HTERT RPE-1 (cell line): Measurements from ENCODE around the gene MRPS26.
"Not testable (repeated sequence)": the region's sequence is repeated elsewhere in the genome, so short reads cannot be mapped to it uniquely, and the experiment has no call there.

Experiments used
- in situ Hi-C: fragments of 300-500 bp; cut with MboI; formaldehyde crosslinking; loops from 4 replicates; pipeline ENCODE4 v1.14.3; 2020; ENCODE audit warnings: low sequenced_read_pairs

The MRPS26 gene

GRCh38 chr20:3041854-3042409 lies 3.9 kb upstream of the MRPS26 start:
- in situ Hi-C loops, result no loop called here

- in situ Hi-C loops, result no loop called here
Observed at GRCh38 chr20:3042625-3043024, 3.2 kb upstream of the MRPS26 start.

- in situ Hi-C loops, result no loop called here
Observed at GRCh38 chr20:3043322-3043721, 2.5 kb upstream of the MRPS26 start, which contains the start of gene GNRH2. GNRH2 (plus strand) TSS chr20:3043622; CDS start chr20:3044415, 793 bp downstream.

GRCh38 chr20:3044336-3044965 lies 1.4 kb upstream of the MRPS26 start:
- in situ Hi-C loops, result no loop called here

DNA sequence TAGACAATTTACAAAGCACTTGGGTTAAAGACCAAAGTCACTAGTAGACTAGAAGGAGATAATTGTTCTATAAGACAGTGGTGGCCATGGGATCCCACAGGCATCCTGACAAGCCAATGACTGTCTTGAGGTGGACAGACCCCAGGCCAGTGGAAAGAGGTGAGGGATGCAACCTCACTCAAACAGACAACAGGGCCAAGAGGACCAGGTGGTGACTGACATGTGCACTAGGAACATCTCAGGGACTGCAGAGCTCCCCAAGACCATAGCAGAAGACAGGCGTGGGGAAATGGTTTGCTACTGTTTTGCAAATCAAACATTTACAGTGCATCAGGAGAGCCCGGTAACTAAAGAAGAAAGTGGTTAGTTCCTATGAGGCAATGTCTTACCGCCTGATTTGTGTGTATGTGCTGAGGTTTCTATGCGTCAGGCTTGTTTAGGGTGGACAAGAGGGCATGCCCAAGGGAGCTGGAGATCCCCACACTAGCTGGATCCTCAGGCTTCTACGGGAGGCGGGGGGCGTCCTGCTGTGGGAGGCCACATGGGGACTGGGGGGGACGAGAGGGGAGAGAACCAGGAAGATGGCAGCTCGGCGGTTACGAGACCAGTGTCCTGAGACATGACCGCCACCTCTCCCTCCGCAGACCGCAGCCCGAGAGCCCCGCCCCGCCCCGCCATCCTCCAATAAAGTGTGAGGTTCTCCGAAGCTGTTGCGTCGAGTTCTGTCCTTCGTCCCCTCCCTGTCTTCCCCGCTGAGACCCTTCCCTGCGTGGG lies 623 bp upstream of the MRPS26 start:
- in situ Hi-C loops, result no loop called here

- in situ Hi-C loops, result no loop called here
Observed at GRCh38 chr20:3046677-3047462, 1.0 kb downstream of the MRPS26 start.

DNA sequence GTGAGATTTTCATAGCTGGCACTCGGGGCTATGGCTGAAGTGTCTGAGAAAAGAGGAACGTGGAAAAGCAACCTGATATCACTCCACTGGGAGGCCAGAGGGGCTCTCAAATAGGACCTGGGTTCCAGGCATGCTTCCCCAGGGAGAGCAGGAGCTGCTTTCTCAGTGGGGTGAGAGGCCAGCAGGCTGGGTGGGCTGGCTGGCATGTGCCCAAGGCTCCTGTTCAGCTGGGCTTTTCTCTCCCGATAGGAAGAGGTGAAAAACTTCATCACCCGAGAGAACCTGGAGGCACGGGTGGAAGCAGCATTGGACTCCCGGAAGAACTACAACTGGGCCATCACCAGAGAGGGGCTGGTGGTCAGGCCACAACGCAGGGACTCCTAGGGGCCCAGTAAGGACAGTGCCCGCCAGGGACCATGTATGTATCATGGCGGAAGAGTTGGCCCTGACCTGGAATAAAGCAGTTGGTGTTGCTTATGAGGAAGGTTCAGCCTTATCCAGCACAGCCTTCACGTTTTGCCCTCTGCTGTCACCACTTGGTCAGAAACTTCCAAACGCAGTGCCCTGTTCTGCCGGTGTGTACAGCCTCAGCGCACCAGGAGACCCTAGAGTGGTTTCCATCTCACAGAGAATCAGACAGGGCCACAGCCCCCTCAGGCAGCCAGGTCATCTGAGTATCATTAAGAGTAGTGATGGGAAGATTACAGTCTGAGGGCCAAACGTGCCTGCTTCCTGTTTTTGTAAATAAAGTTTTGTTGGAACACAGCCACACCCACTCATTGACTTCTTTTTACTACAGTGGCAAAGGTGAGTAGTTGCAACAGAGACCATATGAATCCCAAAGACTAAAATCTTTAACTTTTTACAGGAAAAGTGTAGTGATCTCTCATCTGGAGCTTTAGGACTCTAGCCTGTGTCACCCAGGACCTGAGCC lies 1.9 kb downstream of the MRPS26 start:
- in situ Hi-C loops, result no loop called here

GRCh38 chr20:3051385-3052019 lies 5.7 kb downstream of the MRPS26 start:
- in situ Hi-C loops, result no loop called here

DNA sequence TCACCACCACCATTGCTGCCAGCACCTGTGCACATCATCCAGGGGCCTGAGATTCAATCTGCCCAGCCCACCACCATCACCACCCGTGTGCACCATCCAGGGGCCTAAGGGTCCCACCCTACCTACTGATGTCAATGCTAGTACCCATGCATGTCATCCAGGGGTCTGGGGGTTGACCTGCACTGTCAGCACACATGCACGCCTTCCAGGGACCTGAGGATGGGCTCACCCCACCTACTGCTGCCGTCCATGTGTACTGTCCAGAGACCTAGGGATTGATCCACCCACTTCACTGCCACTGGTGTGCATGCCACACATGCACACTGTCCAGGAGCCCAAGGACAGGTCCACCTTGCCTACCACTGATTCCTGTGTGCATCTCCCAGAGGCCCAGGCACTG lies 13.6 kb downstream of the MRPS26 start:
- in situ Hi-C loops, result no loop called here

DNA sequence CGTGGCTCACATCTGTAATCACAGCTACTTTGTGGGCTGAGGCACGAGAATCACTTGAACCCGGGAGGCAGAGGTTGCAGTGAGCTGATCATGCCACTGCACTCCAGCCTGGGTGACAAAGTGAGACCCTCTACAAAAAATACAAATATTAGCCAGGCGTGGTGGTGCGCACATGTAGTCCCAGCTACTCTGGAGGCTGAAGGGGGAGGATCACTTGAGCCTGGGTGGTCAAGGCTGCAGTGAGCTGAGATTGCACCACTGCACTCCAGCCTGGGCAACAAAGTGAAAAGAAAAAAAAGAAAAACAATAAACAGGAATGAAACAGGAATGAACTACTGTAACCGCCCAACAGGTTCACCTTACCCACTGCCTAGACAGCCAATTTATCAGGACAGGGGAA lies 18.3 kb downstream of the MRPS26 start:
- in situ Hi-C loops, result not testable (repeated sequence)

- in situ Hi-C loops, result no loop called here
Observed at GRCh38 chr20:3067139-3068014, 21.5 kb downstream of the MRPS26 start.

- in situ Hi-C loops, result no loop called here
Observed at GRCh38 chr20:3068075-3068474, 22.2 kb downstream of the MRPS26 start.

GRCh38 chr20:3068986-3069900 lies 23.4 kb downstream of the MRPS26 start:
- in situ Hi-C loops, result no loop called here

DNA sequence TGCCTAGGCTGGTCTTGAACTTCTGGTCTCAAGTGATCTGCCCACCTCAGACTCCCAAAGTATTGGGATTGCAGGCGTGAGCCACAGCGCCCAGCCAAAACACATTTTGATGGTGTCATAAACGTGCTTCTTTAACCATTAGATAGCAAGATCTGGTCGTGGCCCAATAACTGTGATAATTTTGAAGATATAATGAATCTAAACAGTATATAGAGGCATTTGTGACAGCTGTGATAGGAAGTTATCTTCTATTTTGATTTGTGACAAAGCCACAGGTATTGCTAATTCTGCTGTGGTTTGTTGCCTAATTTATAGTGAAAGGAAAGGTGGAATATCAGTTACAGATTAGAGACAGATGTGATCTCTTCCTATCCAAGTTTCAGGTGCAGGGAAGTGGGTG lies 24.9 kb downstream of the MRPS26 start:
- in situ Hi-C loops, result no loop called here

DNA sequence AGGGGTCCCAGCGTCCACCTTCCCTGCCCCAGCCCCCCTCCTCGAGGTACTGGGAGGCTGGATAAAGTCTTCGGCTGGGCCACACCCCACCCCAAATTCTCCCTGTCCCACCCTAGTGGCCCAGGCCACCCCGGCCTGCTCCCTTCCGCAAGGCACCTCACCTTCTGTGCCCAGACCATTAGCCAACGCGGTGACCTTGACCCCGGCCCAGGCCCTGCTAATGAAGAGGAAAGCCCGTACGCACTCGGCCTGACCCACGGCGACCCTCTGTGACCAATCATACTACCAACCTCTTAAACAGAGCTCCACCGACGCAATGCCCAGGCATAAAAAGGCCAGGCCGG lies 25.4 kb downstream of the MRPS26 start:
- in situ Hi-C loops, result no loop called here

DNA sequence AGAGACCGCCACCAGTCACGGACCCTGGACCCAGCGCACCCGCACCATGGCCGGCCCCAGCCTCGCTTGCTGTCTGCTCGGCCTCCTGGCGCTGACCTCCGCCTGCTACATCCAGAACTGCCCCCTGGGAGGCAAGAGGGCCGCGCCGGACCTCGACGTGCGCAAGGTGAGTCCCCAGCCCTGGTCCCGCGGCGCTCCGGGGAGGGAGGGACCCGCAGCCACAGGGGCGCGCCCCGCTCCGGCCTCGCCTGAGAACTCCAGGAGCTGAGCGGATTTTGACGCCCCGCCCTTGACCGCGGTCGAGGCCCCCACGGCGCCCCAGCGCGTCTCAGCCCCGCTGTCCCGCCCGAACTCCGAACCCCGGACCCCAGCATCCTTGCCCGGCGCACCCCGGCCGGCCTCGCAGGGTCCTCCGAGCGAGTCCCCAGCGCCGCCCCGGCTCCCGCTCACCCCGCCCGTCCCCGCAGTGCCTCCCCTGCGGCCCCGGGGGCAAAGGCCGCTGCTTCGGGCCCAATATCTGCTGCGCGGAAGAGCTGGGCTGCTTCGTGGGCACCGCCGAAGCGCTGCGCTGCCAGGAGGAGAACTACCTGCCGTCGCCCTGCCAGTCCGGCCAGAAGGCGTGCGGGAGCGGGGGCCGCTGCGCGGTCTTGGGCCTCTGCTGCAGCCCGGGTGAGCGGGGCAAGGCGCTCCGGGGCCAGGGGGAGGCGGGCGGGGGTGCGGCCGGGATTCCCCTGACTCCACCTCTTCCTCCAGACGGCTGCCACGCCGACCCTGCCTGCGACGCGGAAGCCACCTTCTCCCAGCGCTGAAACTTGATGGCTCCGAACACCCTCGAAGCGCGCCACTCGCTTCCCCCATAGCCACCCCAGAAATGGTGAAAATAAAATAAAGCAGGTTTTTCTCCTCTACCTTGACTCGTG lies 26.0 kb downstream of the MRPS26 start, which contains the start of gene OXT:
Gene OXT, plus strand, starts transcription at position 11 of the 920 bp plus-strand sequence. Its CDS starts 36 bp downstream, at position 47.
- in situ Hi-C loops, result no loop called here
